H9 (cell line): ENCODE results near the gene MAPK7. TPM values are rescaled to one million over a fixed set of nuclear protein-coding genes. Genes with fewer than 3 reads are reported as not detected.

Experiments used
- DNase-seq: peaks from one replicate; pipeline ENCODE4 v3.0.0-alpha.2; 2017
- H2AFZ ChIP-seq: one replicate; pipeline ENCODE4 v1.6.1; 2013; ENCODE audit warnings: mild to moderate bottlenecking, low read length, control low read depth, moderate library complexity
- H2AK5ac ChIP-seq: 2 replicates; pipeline ENCODE4 v1.6.1; 2013; ENCODE audit warnings: low read length, control low read depth, mixed read lengths; ENCODE audit not compliant: insufficient read length
- H2BK120ac ChIP-seq: one replicate; pipeline ENCODE4 v1.6.1; 2013; ENCODE audit warnings: low read depth, mild to moderate bottlenecking, low read length, control low read depth, inconsistent platforms; ENCODE audit not compliant: poor library complexity, severe bottlenecking
- H2BK12ac ChIP-seq: 2 replicates; pipeline ENCODE4 v1.6.1; 2013; ENCODE audit warnings: low read length, control low read depth, mixed read lengths, low read depth; ENCODE audit not compliant: insufficient read length
- H2BK15ac ChIP-seq: 2 replicates; pipeline ENCODE4 v1.6.1; 2013; ENCODE audit warnings: low read depth, low read length, control low read depth
- H2BK20ac ChIP-seq: one replicate; pipeline ENCODE4 v1.6.1; 2013; ENCODE audit warnings: low read depth, mild to moderate bottlenecking, low read length, control low read depth, inconsistent platforms; ENCODE audit not compliant: poor library complexity, severe bottlenecking
- H2BK5ac ChIP-seq: 2 replicates; pipeline ENCODE4 v1.6.1; 2013; ENCODE audit warnings: low read length, control low read depth, mixed read lengths; ENCODE audit not compliant: insufficient read length
- H3K14ac ChIP-seq: 2 replicates; pipeline ENCODE4 v1.6.1; 2013; ENCODE audit warnings: low read length, control low read depth; ENCODE audit not compliant: insufficient read depth
- H3K18ac ChIP-seq: 2 replicates; pipeline ENCODE4 v1.6.1; 2013; ENCODE audit warnings: low read depth, mild to moderate bottlenecking, mixed read lengths, low read length, control low read depth; ENCODE audit not compliant: insufficient read length
- H3K23ac ChIP-seq: 2 replicates; pipeline ENCODE4 v1.6.1; 2013; ENCODE audit warnings: low read length, control low read depth, mixed read lengths, low read depth; ENCODE audit not compliant: insufficient read length
- H3K23me2 ChIP-seq: 2 replicates; pipeline ENCODE4 v1.6.1; 2013; ENCODE audit warnings: low read depth, mild to moderate bottlenecking, mixed read lengths, low read length, control low read depth; ENCODE audit not compliant: insufficient read length, poor library complexity, severe bottlenecking
- H3K27ac ChIP-seq: 2 replicates; pipeline ENCODE4 v1.5.1; 2013; ENCODE audit warnings: low read length, control low read depth, mixed read lengths, low read depth; ENCODE audit not compliant: insufficient read length
- H3K27me3 ChIP-seq: 2 replicates; pipeline ENCODE4 v1.6.1; 2013; ENCODE audit warnings: low read length, control low read depth, inconsistent platforms; ENCODE audit not compliant: insufficient read depth
- H3K4ac ChIP-seq: 2 replicates; pipeline ENCODE4 v1.6.1; 2013; ENCODE audit warnings: low read depth, mild to moderate bottlenecking, control low read depth, inconsistent platforms, low read length, moderate library complexity
- H3K4me1 ChIP-seq: 2 replicates; pipeline ENCODE4 v1.6.1; 2013; ENCODE audit warnings: low read length, control low read depth, inconsistent platforms; ENCODE audit not compliant: insufficient read depth
- H3K4me2 ChIP-seq: 2 replicates; pipeline ENCODE4 v1.6.1; 2013; ENCODE audit warnings: low read length, control low read depth, mixed read lengths; ENCODE audit not compliant: insufficient read length, insufficient read depth
- H3K56ac ChIP-seq: 2 replicates; pipeline ENCODE4 v1.6.1; 2013; ENCODE audit warnings: low read depth, mild to moderate bottlenecking, mixed read lengths, low read length, control low read depth; ENCODE audit not compliant: insufficient read length
- H3K79me1 ChIP-seq: 2 replicates; pipeline ENCODE4 v1.6.1; 2013; ENCODE audit warnings: low read depth, mild to moderate bottlenecking, moderate library complexity, low read length, control low read depth, inconsistent platforms; ENCODE audit not compliant: insufficient read depth, poor library complexity, severe bottlenecking
- H3K79me2 ChIP-seq: 2 replicates; pipeline ENCODE4 v1.6.1; 2013; ENCODE audit warnings: low read length, control low read depth, inconsistent platforms; ENCODE audit not compliant: insufficient read depth
- H3K9ac ChIP-seq: 2 replicates; pipeline ENCODE4 v1.6.1; 2013; ENCODE audit warnings: low read length, control low read depth, mixed read lengths; ENCODE audit not compliant: insufficient read length; ENCODE audit errors: extremely low read depth
- H3K9me3 ChIP-seq: one replicate; pipeline ENCODE4 v1.6.1; 2013; ENCODE audit warnings: low read depth, low read length, inconsistent platforms; ENCODE audit not compliant: control insufficient read depth
- H3T11ph ChIP-seq: one replicate; pipeline ENCODE4 v1.6.1; 2013; ENCODE audit warnings: mild to moderate bottlenecking, low read length, control low read depth, inconsistent platforms
- H4K20me1 ChIP-seq: one replicate; pipeline ENCODE4 v1.6.1; 2013; ENCODE audit not compliant: control insufficient read depth, insufficient read length, insufficient read depth
- H4K5ac ChIP-seq: 2 replicates; pipeline ENCODE4 v1.6.1; 2013; ENCODE audit warnings: low read depth, mild to moderate bottlenecking, mixed read lengths, low read length, control low read depth; ENCODE audit not compliant: insufficient read length
- H4K8ac ChIP-seq: replicated peaks from 2 replicates; pipeline ENCODE4 v1.6.1; 2013; ENCODE audit warnings: low read length, control low read depth, mixed read lengths, low read depth; ENCODE audit not compliant: insufficient read length
- H4K91ac ChIP-seq: 2 replicates; pipeline ENCODE4 v1.6.1; 2013; ENCODE audit warnings: low read depth, mild to moderate bottlenecking, moderate library complexity, mixed read lengths, low read length, control low read depth; ENCODE audit not compliant: insufficient read length
- H3K27ac Mint-ChIP-seq, 3 experiments: 2 replicates in 2 of 3; 3 replicates in 1 of 3; pipeline ENCODE4 v1.8.0; 2020 to 2021; ENCODE audit warnings: mixed read lengths in 3 of 3, mild to moderate bottlenecking in 1 of 3, moderate library complexity in 1 of 3
- H3K27me3 Mint-ChIP-seq: 2 replicates; pipeline ENCODE4 v1.8.0; 2021; ENCODE audit warnings: low read depth, mild to moderate bottlenecking, moderate library complexity, mixed read lengths
- H3K36me3 Mint-ChIP-seq, 3 experiments: 2 replicates in 2 of 3; 3 replicates in 1 of 3; pipeline ENCODE4 v1.8.0; 2020 to 2021; ENCODE audit warnings: low read depth in 3 of 3, mixed read lengths in 3 of 3; ENCODE audit not compliant: insufficient read depth in 1 of 3
- H3K4me1 Mint-ChIP-seq, 2 experiments: 2 replicates each; pipeline ENCODE4 v1.8.0; 2020; ENCODE audit warnings: mixed read lengths in 2 of 2
- H3K4me3 Mint-ChIP-seq, 2 experiments: 2 replicates in 1 of 2; 3 replicates in 1 of 2; pipeline ENCODE4 v1.8.0; 2020 to 2021; ENCODE audit warnings: mild to moderate bottlenecking in 2 of 2, mixed read lengths in 2 of 2, moderate library complexity in 1 of 2
- H3K9me3 Mint-ChIP-seq, 2 experiments: 2 replicates in 1 of 2; 3 replicates in 1 of 2; pipeline ENCODE4 v1.8.0; 2020; ENCODE audit warnings: mild to moderate bottlenecking in 2 of 2, mixed read lengths in 2 of 2, moderate library complexity in 1 of 2
- CTCF ChIP-seq: fragments of 200-600 bp; sonication (generic); conservative IDR thresholded peaks from 3 replicates; pipeline ENCODE4 v1.8.0; 2021; ENCODE audit warnings: antibody characterized with exemption, mild to moderate bottlenecking
- WGBS: extraction: QIAGEN DNeasy Blood & Tissue Kit; methylation state at CpG from one replicate; pipeline ENCODE4 v1.1.7; 2013; ENCODE audit warnings: missing lambda C conversion rate, low lambda C conversion rate, mixed read lengths; ENCODE audit not compliant: insufficient read length; ENCODE audit errors: extremely low coverage; 5-methylcytosine and 5-hydroxymethylcytosine counted together
- total RNA-seq: library from RNA; stranded (reverse); gene quantifications from 2 replicates; pipeline ENCODE4 v1.2.1, GENCODE V29; 2021

The MAPK7 gene
- total RNA-seq, 1 experiment from 2014 or later = 43.8 TPM

GRCh38 chr17:19409509-19409908, 31.2 kb downstream of the MAPK7 start:
- TF ChIP-seq CTCF = no peak
- no peak for DNase-seq
- Mint-ChIP-seq H3K4me1 (peaks cover 15 to 21% of the 10 kb centered on the region in 2 experiments), H3K27me3 (peaks cover 5% of the 10 kb centered on the region), H3K36me3 (no peaks in the 10 kb centered on the region; a peak in 1 of 7 replicates), H3K9me3 (no peaks in the 10 kb centered on the region), H3K27ac (no peak overlapping the region), H3K4me3 (no peak overlapping the region)
- Histone ChIP-seq H4K5ac (no peak overlapping the region), H3K27ac (no peak overlapping the region), H2BK5ac (no peak overlapping the region), H3K4ac (no peak overlapping the region), H2AFZ (no peak overlapping the region), H3K23ac (no peak overlapping the region), H3K79me2 (no peaks in the 10 kb centered on the region), H2BK15ac (no peak overlapping the region), H3T11ph (no peak overlapping the region), H3K79me1 (no peaks in the 10 kb centered on the region), H3K27me3 (no peaks in the 10 kb centered on the region), H4K8ac (no peak overlapping the region), H3K9ac (no peak overlapping the region), H3K9me3 (no peaks in the 10 kb centered on the region), H2BK20ac (no peak overlapping the region), H2BK120ac (no peak overlapping the region), H4K20me1 (no peaks in the 10 kb centered on the region), H3K14ac (no peak overlapping the region), H2AK5ac (no peak overlapping the region), H3K23me2 (no peaks in the 10 kb centered on the region), H3K18ac (no peak overlapping the region), H4K91ac (no peak overlapping the region), H2BK12ac (no peak overlapping the region), H3K4me1 (no peaks in the 10 kb centered on the region), H3K56ac (no peak overlapping the region), H3K4me2 (no peak overlapping the region)
- no CpG with 5 or more reads among the region's 3 CpGs for WGBS
